ENCODE measurements around the gene COL23A1.
A peak's percentile ranks its signal among the peaks of the same experiment; 100 is the strongest.

The COL23A1 gene

DNA sequence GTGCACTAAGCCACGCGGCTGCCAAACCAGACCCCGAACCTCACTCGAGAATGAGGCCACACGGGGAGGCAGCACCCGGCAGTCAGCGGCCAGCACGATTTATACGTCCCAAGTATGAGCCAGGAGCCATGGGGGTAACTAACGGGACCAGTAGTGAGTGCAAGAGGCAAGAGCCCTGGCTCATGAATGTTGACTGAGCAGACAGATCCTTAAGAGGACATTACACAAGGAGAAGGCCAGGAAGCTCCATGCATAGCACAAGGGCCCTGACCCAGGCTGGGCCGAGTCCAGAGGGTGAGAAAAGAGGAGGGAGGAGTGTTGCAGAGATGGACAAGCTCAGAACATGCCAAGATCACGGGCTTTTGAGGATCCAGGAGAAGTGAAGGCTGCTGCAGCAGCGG, 299.0 kb downstream of the COL23A1 start:
- DNase-seq: no peak

DNA sequence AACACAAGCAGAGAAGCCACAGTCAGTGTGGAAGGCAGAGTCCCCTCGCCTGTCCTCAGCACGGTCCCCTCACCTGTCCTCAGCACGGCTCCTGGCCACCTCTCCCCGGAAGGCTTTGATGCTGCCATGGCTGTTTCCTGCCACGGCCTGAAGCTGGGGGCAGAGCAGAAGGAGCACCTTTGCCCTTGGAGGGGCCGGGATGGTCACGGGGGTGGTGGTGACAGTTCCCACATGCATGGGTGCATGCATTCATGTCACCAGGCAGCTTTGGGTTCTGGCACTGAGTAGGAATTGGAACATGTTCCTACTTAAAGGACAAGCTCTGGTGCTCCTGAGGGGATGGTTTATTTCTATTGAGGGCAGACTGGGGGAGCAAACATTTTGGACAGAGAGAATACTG, 299.8 kb downstream of the COL23A1 start:
- no peak for DNase-seq

DNA sequence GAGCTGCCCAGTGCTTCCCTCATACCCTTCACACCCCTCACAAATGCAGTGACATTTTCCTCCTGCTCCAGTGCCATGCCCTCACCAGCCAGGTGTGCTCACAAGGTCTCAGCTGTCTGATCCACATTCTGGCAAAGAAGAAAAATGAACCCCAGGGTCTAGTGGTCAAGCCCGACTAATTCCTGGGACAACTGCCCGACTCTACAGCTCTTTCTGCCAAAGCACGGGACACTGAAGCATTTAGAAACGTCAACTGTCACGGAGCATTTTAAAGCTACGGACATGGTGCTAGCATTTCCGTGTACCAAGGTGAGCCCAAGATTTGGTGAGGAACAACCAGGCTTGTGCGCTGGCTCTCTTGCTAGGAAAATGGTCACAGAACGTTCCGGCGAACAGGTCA, 300.8 kb downstream of the COL23A1 start:
- no peak for DNase-seq

DNA sequence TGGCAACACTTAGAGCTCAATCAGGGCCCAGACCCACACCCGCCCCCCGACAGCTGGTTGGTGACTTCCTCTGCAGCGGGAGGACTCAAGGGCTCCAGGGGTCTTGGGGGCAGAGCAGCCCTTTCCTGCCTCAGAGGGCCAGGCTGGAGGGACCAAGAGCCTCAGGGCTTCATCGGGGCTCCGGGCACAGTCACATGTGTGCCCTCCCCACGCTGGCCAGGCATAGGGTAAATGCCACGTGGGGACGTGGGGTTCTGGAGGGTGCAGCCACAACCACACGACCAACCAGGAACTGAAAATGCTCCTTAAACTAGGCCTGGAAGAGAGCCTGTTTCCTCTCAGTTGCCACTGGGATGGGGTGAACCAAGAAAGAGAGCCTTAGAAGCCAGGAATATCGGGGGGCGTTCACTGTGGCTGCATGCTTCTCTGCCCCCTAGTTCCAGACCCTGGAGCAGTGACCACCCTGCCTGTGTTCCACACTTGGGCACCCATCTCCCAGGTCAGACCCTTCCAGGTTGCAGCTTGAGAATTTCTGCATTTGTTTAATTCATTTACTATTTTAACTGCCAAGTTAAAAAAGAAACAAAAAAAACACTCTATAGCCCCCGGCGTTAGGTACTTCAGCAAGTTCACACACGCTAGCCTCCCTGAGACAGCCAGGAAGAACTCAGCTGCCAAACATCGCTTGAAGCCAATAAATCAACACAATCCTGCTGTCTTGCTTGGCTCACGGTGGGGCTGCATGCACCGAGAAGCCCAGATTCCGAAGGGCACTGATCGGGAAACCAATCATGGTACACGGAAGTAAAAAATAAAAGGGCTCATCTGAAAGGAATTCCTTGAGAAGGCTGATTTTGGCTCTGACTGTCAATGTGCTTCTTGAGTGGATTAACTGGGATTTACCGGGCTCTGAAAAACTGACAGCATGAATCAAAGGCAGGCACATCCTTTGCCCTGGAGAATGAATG, 301.5 kb downstream of the COL23A1 start:
- no peak for DNase-seq

GRCh38 chr5:178287791-178288105, 302.4 kb downstream of the COL23A1 start:
- DNase-seq: no peak

- no peak for DNase-seq
Observed at GRCh38 chr5:178287091-178287790, 303.0 kb downstream of the COL23A1 start.

- DNase-seq: no peak
Observed at GRCh38 chr5:178286226-178287090, 303.7 kb downstream of the COL23A1 start.

- DNase-seq: no peak
Observed at GRCh38 chr5:178285399-178286225, 304.6 kb downstream of the COL23A1 start.

- DNase-seq: no peak
Observed at GRCh38 chr5:178284996-178285395, 305.2 kb downstream of the COL23A1 start.

DNA sequence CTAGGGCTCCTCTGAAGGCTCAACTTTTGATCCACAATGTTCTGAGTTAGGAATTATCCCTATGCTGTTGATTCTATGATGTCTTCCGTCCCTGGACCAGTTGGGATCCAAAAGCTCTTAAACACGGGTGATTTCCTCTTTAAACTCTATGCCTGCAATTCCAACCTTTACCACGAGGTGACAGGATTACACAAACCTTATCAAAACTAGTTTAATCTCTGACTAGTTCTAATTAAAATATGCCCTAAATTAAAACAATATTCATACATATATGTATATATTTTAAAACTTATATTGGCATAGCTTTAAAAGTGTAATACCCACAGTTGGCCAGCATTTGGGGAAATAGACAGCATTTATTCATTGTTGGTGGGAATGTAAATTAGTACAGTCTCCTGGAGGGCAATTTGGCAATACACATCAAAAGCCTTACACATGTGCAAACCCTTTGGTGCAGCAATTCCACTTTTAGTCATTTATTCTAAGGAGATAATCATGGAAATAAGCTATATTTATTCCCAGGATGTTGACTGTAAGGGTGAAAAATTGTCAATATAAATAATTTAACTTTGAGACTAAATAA, 306.0 kb downstream of the COL23A1 start:
- no peak for DNase-seq

- DNase-seq: no peak
Observed at GRCh38 chr5:178283520-178283919, 306.7 kb downstream of the COL23A1 start.

DNA sequence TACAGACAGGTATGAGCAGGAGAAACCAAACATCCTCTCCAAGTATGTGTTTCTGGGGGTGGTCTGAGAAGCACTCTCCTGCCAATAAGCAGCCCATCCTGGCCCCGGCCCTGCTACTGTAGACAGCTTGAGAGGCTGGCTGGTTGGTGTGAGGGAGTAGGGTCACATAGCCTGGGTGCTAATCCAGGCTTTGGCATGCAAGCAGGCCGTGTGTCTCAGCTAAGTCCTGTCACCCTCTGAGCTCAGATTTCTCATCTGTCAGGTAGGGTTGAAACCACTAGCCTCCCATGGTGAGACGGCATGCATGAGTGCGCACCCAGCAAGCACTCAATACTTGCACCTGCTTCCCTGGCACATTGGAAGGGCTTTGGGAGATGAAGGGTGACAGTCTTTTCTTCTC, 307.8 kb downstream of the COL23A1 start:
- DNase-seq: no peak

DNA sequence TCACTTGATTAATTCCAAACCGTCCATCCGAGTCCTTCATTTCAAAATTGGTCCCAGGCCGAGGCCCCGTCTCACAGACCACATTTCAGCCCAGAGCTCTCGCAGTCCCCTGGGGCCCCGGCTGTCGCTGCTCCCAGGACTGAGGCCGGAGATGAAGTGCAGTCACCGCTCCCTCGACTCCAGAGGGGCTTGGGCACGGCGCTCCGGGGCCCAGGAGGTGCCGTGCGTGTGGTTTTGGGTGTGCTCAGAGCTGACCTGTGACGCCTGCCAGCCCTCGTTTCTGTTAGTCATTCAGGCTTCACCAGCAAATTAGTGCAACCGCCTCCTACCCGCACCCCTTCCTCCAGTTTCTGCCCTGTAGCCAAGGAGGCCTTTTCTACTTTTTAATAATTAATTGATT, 308.9 kb downstream of the COL23A1 start:
- no peak for DNase-seq

GRCh38 chr5:178280631-178281030, 309.6 kb downstream of the COL23A1 start:
- DNase-seq: no peak

DNA sequence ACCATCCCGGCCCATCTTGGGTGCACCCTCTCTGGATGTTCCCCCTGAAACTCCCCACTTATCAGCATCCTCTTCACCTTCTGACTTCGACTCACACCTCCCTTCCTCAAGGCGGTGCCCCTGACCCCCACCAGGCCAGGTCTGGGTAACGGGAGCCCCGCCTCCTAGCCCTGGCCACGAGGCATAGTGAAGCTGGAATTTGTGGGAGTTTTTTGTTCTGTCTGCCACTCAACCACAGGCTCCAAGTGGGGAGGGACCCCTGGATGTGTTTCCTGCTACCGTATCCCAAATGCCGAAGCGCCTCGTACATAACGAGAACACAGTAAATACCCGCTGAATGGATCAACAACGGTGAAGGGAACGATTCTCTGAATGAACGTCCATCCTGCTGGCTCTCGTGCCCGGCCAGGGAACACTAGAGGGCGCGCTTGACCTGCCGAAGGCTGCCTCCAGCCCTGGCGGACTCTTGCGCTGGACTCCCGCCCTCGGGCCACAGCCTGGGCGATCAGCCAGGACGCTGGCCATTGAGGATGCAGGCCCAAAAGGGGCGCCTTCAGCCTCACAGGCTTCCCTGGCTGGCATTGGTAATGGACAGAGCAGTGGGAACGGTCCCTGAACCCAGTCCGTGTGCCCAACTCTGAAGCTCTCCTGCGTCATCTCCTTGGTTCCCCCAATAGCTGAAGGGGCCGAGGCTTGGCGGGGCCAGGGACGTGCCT, 310.3 kb downstream of the COL23A1 start:
- DNase-seq: peak; percentile 60

- no peak for DNase-seq
Observed at GRCh38 chr5:178279026-178279722, 311.0 kb downstream of the COL23A1 start.

DNA sequence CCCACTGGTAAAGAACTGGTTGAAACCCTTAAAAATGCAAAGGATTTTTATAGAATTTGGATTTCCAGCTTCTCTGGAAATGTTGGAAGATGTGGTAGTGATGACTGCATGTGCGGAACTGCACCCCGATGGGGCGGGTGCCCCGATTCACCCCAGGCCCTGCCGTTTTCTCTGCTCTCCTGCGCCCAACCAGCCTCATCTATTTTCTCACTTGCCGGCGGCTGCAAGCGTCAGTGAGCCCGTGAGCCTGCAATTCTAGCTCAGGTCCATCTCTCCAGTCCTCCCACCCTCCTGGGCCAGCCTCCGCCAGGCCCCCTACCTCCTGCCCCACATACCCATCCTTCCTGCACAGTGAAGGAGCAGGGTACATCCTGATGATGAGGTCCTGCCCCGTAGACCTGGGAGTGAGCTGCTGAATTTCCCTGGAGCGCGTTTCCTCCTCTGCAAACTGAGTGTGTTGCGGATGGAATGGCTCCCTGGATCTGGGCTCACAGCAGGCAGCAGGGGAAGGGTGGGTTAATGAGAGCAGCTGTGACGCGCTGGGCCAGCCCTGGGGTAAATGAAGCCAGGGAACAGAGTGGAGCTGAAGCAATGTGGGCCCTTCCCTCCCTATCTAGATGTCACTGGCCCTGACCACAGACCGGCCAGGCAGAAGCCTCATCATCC, 311.7 kb downstream of the COL23A1 start:
- no peak for DNase-seq

- no peak for DNase-seq
Observed at GRCh38 chr5:178277866-178278265, 312.3 kb downstream of the COL23A1 start.

- no peak for DNase-seq
Observed at GRCh38 chr5:178277346-178277745, 312.8 kb downstream of the COL23A1 start.

Measured in activated naive CD4-positive, alpha-beta T cell treated with anti-CD3 and anti-CD28 coated beads, Interleukin-2, amount 50 U/mL, for 16 hours (primary cell).